Measurements from ENCODE around the gene RNF220.

Gene RNF220

DNA sequence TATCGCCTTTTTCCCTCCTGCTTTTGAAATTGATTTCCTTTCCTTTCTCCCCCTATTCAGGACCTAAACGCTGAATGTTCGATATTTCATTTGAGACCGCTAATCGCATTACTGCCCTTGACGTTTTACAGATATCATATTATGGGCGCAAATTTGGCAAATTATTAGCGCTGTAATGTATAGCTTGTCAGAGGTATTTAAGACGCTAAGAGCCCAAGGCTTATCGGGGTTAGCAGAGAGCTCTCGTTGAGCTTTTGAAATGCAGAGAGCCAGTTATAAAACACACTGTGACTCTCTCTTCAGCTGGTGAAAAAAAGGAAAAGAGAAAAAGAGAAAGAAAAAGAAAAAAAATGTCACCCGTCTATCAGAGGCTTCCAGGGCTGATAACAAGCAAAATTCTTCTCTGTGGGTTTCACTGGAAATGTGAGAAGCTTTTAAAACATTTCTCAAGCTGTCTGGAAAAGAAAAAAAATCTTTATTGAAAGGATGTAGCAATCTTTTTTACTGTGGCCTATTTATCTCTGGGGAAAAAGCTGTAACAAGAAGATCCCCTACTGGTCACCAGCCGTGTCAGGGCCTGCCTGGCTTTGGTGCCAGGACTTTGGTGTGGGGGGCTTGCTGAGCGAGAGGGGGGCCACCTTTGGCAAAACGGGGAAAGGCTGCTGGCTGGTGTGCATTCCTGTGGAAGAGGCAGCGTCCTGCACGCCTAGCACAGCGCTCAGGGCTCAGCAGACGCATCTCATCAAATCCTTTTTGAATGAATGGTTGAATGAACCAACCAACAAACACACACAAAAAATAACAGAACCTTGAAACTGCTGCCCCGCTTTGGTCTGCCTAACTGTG lies 119.8 kb downstream of the RNF220 start:
- no peak for DNase-seq

DNA sequence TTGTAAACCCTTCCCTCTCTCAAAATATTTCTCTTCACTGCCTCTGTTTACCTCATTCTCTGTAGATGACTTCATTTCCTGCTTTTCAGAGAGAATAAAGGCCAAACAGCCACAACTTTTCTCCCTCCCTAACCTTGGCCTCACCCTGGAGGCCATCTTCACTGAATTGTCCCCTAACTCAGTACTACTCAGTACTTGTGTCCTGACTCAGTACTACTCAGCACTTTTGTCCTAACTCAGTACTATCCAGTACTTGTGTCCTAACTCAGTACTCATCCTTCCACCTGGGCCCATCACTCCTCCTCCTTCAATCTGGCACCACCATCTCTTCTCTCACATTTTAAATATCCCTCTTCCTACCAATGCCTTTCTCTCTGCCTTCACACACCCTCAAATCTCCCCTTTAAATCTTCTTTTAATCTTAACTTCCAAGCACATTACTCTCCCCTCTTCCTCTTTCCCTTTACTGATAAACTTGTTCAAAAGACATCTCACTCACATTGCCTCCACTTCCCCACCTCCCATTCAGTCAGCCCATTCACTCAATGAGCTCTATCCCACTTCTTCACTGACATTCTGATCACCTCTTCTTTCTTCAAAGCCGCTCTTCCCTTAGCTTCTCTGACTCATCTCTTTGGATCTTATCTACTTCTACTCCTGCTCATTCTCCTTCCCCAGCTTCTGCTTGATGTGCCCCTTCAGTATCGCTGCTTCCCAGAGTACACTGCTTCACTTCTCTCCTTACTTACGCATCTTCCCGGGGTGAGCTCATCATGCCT lies 121.4 kb downstream of the RNF220 start:
- DNase-seq = no peak

DNA sequence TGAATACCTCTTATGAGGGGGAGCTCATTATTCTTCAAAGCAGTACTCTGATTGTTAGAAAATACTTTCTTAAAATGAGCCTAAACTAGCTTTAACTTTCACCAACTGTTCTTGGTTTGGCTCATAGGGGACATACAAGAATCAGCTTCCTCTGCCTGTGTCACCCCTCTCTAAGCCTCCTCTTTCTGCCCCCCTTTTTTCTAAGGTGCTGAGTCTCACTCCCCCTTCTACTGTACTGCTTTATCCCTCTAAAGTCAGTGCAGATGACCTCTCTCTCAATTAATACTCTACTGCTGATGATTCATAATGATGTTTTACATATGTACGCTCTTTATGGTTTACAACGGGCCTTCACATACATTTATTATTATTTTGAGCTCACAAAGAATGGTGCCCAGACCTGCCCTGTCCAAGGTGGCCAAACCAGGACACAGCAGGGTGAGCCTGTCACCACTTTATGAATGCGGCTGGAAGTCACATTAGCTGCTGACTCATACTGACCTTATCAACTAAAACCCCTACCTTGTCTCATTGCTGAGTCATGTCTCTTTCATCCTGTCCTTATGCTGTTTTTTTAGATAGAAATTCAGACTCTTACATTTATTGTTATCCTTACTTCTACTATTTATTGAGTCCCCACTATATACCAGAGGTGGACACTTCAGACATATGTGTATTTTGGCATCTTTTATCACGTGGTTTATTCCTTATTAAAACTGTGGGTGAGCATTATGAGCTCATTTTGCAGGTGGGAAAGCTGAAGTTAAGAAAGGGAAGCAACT lies 126.9 kb downstream of the RNF220 start:
- no peak for DNase-seq

DNA sequence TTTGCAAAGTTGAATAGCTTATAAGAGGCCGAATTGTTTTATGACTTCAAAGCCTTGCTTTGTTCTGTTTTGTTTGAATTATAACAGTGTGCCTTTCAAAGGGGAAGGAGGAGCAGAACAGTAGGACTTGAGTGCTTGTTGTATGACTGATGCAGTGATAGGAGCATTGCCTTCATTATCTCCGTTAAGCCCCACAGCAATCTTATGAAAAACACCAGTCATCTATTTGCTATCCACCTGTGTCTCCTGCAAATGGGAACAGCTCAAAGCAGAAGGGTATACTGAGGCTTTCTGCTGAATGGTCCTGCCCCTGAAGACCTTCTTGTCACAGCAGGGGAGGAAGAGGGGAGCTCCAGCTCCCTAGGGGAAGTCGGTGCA lies 127.5 kb downstream of the RNF220 start:
- no peak for DNase-seq

DNA sequence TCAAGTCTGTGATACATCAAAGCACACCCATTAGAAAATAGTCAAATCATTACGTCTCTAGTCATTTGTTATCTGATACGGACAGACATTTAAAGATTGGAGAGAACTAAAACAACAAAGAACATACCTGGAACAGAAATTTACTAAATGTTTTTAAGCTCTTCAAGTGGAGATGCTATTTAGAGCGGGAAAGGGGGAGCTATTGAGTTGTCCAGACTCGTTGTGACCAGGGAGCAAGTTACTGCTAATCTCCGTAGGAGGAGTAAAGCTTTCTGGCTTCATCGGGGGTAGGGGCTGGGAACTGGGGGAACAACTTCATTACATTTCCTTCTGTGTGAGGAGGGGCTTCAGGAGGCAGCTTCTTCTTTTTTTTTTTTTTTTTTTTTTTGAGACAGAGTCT lies 129.7 kb downstream of the RNF220 start:
- DNase-seq = no peak

DNA sequence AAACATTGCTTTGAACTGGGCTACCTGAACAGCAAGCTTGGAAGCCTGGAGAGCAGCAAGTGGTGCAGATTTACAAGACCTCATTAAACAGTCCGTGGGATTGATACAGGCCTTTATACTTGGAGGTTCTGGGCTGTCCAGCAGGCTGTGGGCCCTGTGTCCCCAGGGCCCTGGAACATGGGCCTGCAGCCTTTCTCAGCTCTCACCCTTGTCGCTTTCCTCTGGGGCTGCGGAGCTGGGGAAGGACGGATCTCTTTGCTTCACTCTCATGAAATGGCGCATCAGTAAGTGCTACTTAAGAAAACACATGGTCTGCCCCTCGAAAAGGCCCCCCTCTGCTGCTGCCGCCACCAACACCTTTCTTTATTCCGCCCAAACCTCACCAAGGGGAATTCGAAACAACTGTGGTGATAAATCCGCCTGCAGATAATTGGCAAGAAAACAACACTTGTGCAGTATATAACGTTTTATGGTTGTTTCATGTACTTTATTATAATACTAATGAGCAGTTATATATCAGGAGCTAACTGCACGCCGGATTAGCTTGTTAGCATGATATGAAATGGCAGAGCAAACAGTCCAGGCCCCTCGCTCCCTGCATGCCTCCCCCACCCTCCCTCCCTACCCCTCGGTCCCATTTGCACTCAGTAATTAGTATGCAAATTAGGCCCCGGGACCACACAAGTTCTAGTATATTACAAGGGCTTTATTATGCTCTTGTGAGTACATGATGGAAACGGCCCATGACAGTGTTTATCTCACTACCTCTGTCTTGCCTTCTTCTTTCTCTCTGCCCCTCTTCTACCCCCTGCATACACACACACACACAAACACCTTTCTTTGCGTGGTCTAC lies 131.5 kb downstream of the RNF220 start:
- no peak for DNase-seq

DNA sequence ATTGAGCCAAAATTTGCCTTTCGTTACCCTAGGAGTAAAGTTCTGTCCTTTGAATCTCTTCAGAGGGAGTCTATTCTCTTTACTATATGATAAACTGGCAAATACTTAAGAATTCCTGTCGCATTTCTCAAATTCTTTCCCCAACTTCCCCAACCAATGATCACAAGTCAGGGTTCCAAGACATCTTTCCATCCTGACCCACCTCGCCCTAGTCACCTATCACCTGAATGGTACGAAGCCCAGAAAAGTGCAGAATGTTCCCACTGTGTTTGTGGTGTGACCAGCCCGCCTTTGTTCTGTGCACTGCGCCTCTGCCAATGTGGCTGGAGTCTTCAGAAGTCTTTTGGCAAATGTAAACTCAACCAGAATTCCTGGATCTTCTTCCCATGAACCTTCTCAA lies 132.5 kb downstream of the RNF220 start:
- no peak for DNase-seq

DNA sequence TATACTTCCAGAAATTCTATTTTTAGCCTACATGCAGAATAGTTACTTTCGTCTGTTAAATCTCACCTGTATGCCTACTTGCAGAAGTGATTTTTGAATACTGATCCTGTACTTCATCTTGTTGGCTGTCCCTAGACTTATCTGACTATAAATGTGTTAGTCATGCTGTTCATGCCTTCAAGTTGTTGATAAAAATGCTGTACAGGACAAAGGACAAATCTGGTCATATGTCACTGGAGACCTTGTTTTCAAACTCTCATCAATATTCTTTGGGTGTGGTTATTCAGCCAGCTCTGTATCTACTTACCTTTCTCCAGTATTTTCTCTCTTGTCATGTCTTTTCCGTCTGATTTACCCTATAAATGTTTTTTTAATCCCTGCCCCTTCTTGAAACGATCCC lies 132.9 kb downstream of the RNF220 start:
- DNase-seq = no peak

DNA sequence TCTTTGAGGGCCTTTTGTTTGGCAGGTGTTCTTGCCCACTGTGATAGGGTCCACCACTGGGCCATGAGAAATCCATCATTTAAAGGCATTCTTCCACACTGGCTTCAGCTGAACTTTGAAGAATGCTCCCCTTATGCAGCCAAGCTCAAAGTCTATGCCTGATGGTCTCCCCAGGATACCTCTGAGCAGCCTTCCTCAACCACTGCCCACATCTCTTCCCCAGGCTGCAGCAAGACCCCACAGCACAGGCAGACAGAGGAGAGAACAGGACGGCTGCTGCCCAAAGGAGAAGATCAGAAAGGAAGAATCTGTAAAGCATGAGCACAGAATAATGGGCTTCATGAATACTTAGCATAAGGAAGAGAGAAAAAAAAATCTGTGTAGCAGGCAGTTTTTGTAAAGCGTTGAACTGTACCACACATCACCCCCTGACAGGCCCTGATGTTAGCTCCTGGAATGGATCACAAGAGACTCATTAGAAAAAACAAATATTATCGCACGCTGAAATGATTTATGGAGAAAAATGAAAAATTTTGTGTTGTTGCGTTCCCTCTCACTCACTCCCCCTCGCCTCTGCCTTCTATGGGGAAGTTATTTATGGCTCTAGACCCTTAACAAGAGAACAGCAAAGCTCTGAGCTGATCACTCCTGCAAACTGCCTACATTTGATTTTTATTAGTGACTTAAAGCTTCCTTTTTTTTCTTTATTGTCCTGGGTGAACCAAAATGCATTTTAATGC lies 135.1 kb downstream of the RNF220 start:
- no peak for DNase-seq

DNA sequence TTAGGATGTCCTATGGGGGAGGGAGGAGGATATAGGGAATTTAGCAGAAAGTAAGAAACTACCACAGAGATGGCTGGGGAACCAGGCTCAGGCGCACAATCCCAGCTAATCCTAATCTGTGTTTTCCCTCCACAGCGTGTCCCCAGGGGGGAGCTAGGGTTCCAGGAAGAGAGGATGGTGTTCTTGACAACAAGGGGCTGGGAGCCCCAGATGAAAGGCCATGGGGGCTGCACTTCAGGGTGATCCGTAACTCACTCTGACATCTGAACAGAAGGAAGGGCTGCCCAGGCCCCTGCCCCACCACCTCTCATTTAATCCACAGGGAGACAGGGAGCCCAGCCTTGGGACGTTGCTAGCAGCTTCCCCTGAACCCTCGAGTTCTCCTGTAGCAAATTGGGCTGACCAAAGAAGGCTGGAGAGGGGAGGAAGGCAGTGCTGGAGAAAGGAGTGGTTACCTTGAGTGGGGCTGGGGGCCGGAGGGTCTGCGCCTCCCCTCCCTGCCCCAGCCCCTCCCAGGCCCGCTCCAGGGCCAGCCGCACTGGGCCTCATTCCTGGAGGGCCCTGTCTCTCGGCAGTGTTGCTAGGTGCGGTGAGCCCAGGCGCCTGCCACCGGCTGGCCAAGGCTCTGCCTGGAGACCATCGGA lies 137.5 kb downstream of the RNF220 start:
- no peak for DNase-seq

DNA sequence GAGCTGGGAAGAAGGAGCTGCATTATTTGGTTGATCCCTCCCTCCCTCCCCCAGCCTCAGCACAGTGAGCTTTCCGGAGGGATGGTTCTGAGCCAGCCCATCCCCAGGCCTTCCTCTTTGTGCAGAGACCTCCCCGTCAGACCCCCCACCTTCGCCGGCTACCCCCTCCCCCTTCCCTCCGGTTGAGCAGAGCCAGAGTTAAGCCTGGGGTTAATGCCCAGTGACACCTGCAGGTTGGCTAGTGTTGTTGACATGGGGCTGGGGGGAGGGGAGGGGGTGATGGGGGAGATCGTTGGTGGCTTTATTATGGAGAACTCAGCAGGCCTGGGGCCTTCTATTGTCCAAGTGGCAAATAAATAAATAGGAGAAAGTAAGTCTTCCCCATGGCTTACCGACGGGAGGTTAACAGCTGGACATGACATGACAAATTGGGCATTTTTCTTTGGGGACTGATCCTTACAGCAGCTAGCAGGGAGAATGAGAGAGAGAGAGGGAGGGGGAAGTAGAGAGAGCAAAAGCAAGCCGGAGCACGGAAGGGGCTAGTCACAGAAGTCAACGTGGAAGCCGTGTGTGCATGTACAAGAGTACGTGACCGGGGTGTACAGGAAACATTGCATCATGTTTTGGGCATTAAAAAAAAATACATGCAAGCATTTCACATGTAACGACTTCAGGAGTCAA lies 138.1 kb downstream of the RNF220 start:
- DNase-seq = no peak

DNA sequence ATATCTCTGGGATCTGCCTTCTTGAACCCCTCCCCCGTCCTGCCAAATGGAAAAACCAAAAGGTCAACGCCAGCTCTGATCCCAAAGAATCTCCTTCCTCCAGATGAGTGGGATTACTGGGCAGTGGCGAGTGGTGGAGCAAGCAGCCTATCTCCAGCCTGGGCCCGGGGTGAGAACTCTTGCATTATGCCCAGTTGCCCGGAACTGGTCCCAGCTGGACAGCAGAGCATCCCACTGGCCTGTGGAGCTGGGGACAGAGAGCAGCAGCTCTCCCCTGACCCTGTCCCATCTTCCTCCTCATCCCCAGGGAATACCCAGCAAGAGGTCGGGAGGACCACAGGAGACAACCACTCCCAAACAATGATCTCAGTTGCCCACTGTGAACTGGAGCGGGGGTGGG lies 138.7 kb downstream of the RNF220 start:
- DNase-seq = no peak

DNA sequence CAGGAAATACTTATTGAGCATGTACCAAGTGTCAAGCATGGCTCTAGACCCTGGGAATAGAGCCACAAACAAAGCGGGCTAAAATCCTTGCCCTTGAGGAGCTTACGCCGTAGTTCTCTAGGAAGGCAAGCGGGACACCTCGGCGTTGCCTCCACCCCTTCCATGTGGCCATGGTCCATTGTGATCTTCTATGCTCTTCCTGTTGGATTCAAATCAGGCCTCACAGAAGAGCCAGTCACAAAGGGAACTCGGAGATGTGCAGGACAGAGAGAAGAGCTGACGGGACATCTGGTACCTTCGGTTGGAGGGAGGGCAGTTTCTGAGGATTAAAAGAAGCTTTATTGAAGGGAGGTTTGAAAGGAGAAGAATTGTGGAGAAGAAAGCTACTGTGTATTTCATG lies 139.9 kb downstream of the RNF220 start:
- no peak for DNase-seq

DNA sequence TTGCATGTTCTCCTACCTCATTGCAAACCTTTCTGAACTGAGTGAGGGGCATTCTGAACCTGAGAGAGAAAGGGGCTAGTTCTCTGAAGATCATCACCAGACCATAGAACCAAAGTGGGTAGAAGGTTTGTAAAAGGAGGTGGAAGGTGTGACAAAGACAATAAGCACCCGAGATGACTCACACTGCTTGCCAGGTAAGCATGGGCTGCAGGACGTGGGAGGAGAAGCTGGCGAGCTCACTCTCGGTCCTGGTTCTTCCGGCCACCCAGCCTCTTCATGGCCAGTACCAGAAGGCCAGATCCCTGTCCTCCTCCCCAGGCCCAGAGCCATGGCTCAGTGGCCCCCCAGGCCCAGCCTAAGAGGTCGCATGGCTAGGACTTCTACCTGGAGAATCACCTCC lies 140.9 kb downstream of the RNF220 start:
- no peak for DNase-seq

DNA sequence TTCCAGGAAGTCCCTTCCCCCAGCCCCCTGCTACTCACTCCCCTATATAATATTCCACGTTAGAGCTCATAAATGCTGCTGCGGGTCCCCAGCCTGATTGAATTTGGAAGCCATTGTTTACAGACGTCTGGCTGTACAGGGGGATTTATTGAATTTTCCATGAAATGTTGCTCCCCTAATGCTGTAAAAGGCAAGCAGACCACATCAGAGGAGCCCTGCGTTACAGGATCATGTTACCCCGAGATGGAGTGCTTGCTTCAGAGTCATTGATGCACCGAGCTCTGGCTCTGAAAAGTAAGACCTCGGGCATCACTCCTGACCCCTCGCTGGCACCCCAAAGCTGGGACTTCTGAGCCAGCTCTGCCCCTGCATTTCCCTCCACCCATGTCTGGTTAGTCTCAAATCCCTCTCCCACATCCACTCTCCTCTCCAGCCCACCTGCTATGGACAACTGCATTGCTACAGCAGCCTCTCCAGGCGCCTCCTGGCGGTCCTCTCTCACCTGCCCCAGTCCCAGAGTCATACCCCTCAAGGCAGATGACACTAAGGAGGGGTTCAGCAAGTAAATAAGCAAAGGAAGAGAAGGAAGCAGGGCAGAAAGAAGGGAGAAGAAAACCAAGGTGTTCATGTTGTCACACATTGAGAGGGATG lies 141.5 kb downstream of the RNF220 start:
- no peak for DNase-seq

DNA sequence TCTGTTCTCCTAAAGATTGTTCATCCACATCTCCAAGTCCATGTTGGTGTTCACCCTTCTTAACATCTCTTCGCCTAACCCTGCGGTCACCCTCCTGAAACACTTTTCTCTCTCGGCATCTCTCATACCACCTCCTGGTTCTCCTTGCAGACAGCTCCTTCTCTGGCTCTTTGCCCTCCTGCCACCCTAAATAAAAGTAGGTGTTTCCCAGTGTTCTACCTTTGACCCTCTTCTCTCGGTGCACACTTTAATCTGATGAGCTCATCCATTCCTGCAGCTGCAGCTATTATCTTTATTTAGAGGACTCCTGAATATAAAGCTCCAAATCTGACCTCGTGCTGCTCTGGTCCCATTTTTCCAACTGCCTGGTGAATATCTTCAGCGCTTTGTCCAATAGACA lies 142.3 kb downstream of the RNF220 start:
- DNase-seq = no peak

DNA sequence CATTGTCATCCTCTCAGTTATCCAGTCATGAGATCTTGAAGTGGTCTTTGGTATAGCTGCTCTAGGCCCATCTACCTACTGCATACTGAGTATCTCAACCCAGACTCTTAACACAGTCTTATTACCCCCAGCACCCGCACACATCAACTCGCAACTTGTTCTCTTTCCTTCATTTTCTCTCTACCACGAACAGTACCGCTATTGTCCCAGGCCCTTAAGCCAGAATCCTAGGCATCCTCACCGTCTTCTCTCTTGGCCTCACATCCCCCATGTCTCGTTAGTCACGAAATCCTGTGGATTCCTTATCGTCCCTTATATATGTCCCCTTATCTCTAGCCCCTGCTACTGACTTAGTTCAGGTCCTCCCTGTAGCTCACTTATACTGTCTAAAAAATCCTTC lies 142.8 kb downstream of the RNF220 start:
- DNase-seq = no peak

DNA sequence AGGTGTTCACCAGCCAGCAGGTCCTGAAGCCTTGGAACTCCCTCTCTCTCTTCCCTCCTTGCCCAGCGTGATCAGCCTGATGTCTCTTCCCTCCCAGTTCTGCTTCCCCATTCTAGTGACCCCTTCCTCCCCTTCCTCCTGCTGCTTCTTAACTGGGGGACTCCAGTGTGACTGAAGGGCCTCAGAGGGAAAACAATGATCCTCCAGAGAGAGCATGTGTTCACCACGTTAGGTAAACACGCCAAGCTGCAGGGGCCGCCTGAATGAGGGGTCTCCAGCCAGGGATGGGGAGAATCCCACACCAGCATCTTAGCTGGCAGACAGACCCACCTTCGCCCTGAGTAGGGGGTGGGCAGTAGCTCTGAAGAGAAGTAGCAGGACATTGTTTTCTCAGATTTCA lies 144.5 kb downstream of the RNF220 start:
- DNase-seq = no peak

DNA sequence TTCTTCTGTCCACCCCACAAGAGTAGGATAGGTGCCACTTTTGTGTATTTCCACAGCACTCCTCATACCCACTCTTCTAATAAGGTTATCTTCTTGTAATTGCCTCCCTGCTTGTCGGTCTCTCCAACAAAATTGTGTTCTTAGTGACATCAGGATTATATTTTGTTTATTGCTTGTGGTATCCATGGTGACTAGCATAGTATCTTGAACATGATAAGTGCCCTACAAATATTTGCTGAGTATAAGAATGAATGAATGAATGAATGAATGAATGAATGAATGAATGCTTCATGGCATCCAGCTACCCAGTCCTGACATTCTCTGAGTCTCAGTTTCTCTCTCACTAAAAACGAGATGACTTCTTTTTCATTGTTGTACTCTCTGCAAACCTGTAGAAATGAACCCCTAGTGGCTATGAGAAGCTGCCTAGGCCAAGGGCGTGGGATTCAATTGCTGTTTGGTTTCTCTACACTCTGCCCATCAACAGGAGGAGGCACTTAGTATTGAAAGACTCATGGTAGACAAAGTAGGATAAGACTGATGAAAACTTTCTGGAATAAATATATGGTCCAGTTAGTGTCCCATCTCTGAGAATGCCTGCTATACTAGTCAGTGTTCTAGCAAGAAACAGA lies 148.2 kb downstream of the RNF220 start:
- no peak for DNase-seq

DNA sequence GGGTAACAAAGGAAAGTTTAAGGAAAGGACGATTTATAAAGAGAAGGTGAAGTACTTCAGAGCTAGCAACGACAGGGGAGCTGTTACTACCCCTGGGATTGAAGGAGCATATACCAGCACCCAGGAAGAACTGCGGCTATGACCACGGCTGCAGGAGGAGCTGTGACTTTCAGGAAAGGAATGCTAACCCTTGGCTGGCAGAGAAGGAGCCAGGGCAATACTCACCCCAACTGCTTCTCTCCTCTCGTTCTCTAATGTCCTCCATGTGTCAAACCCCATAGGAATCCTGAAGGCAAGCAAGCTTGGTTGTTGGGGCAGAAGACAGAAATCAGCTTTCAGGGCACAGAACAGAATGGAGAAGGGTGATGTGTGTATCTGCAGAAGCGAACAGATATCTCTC lies 148.7 kb downstream of the RNF220 start:
- DNase-seq = no peak

All from CD4-positive, alpha-beta T cell treated with Interleukin-17A for 1 hour (primary cell).